ENCODE results near the gene EHMT1.
"Not testable (repeated sequence)": the region's sequence is repeated elsewhere in the genome, so short reads cannot be mapped to it uniquely, and the experiment has no call there.

The EHMT1 gene

GRCh38 chr9:137759649-137760321 is 141.0 kb downstream of the EHMT1 start:
- DNase-seq (ENCODE audit: low read depth, low spot score), result no peak

GRCh38 chr9:137760426-137760825 is 141.6 kb downstream of the EHMT1 start:
- peak; percentile 49 for DNase-seq (ENCODE audit: low read depth, low spot score)

GRCh38 chr9:137761032-137761431 is 142.2 kb downstream of the EHMT1 start:
- no peak for DNase-seq (ENCODE audit: low read depth, low spot score)

- no peak for DNase-seq (ENCODE audit: low read depth, low spot score)
Measured at GRCh38 chr9:137761793-137762192, 143.0 kb downstream of the EHMT1 start.

GRCh38 chr9:137762414-137763061 is 143.7 kb downstream of the EHMT1 start:
- no peak for DNase-seq (ENCODE audit: low read depth, low spot score)

- no peak for DNase-seq (ENCODE audit: low read depth, low spot score)
Measured at GRCh38 chr9:137763271-137763955, 144.6 kb downstream of the EHMT1 start.

- DNase-seq (ENCODE audit: low read depth, low spot score), result no peak
Measured at GRCh38 chr9:137764171-137764671, 145.4 kb downstream of the EHMT1 start.

GRCh38 chr9:137764981-137765380 is 146.2 kb downstream of the EHMT1 start:
- DNase-seq (ENCODE audit: low read depth, low spot score), result no peak

GRCh38 chr9:137765536-137765935 is 146.7 kb downstream of the EHMT1 start:
- DNase-seq (ENCODE audit: low read depth, low spot score), result no peak

GRCh38 chr9:137771580-137771979 is 152.8 kb downstream of the EHMT1 start:
- no peak for DNase-seq (ENCODE audit: low read depth, low spot score)

GRCh38 chr9:137772281-137772873 is 153.6 kb downstream of the EHMT1 start:
- no peak for DNase-seq (ENCODE audit: low read depth, low spot score)

GRCh38 chr9:137774775-137775386 is 156.1 kb downstream of the EHMT1 start:
- no peak for DNase-seq (ENCODE audit: low read depth, low spot score)

GRCh38 chr9:137776306-137776995 is 157.6 kb downstream of the EHMT1 start:
- DNase-seq (ENCODE audit: low read depth, low spot score), result no peak

GRCh38 chr9:137777761-137778160 is 159.0 kb downstream of the EHMT1 start:
- no peak for DNase-seq (ENCODE audit: low read depth, low spot score)

- DNase-seq (ENCODE audit: low read depth, low spot score), result no peak
Measured at GRCh38 chr9:137778336-137778735, 159.5 kb downstream of the EHMT1 start.

- DNase-seq (ENCODE audit: low read depth, low spot score), result no peak
Measured at GRCh38 chr9:137778914-137779313, 160.1 kb downstream of the EHMT1 start.

- DNase-seq (ENCODE audit: low read depth, low spot score), result not testable (repeated sequence)
Measured at GRCh38 chr9:137780031-137780430, 161.2 kb downstream of the EHMT1 start.

- no peak for DNase-seq (ENCODE audit: low read depth, low spot score)
Measured at GRCh38 chr9:137781906-137782585, 163.2 kb downstream of the EHMT1 start.

- no peak for DNase-seq (ENCODE audit: low read depth, low spot score)
Measured at GRCh38 chr9:137783521-137783920, 164.7 kb downstream of the EHMT1 start.

GRCh38 chr9:137784046-137784445 is 165.2 kb downstream of the EHMT1 start:
- DNase-seq (ENCODE audit: low read depth, low spot score), result no peak

Data from astrocyte of the hippocampus (primary cell).